Medulla oblongata (tissue), 1 donor: ENCODE results near the gene NDUFS4.
"Not testable (repeated sequence)": the region's sequence is repeated elsewhere in the genome, so short reads cannot be mapped to it uniquely, and the experiment has no call there.

ENCODE experiments used
- DNase-seq: peaks from one replicate; pipeline ENCODE4 v3.0.0-alpha.2; 2015; ENCODE audit errors: extremely low spot score

The NDUFS4 gene

GRCh38 chr5:53560506-53561191 lies at the start of gene NDUFS4:
Gene NDUFS4, plus strand, starts transcription at chr5:53560639. Its CDS starts 24 bp downstream, at chr5:53560663.
- DNase-seq, result peak; percentile 91

- DNase-seq, result no peak
Measured at GRCh38 chr5:53512539-53512938, 47.9 kb upstream of the NDUFS4 start.

- DNase-seq, result no peak
Measured at GRCh38 chr5:53515988-53516387, 44.5 kb upstream of the NDUFS4 start.

GRCh38 chr5:53520813-53521212 lies 39.6 kb upstream of the NDUFS4 start:
- no peak for DNase-seq

GRCh38 chr5:53537711-53538110 lies 22.7 kb upstream of the NDUFS4 start:
- no peak for DNase-seq

- not testable (repeated sequence) for DNase-seq
Measured at GRCh38 chr5:53540739-53541138, 19.7 kb upstream of the NDUFS4 start.

- DNase-seq, result no peak
Measured at GRCh38 chr5:53541859-53542258, 18.6 kb upstream of the NDUFS4 start.

GRCh38 chr5:53542926-53543325 lies 17.5 kb upstream of the NDUFS4 start:
- DNase-seq, result no peak

GRCh38 chr5:53543401-53543800 lies 17.0 kb upstream of the NDUFS4 start:
- no peak for DNase-seq

GRCh38 chr5:53545744-53546143 lies 14.7 kb upstream of the NDUFS4 start:
- no peak for DNase-seq

GRCh38 chr5:53547226-53547625 lies 13.2 kb upstream of the NDUFS4 start:
- DNase-seq, result no peak

- not testable (repeated sequence) for DNase-seq
Measured at GRCh38 chr5:53548501-53548900, 11.9 kb upstream of the NDUFS4 start.

GRCh38 chr5:53549792-53550191 lies 10.6 kb upstream of the NDUFS4 start:
- no peak for DNase-seq

GRCh38 chr5:53552561-53552960 lies 7.9 kb upstream of the NDUFS4 start:
- DNase-seq, result no peak

GRCh38 chr5:53554444-53554843 lies 6.0 kb upstream of the NDUFS4 start:
- DNase-seq, result no peak

- no peak for DNase-seq
Measured at GRCh38 chr5:53555160-53555559, 5.3 kb upstream of the NDUFS4 start.

GRCh38 chr5:53556001-53556400 lies 4.4 kb upstream of the NDUFS4 start:
- no peak for DNase-seq

- no peak for DNase-seq
Measured at GRCh38 chr5:53557386-53557785, 3.1 kb upstream of the NDUFS4 start.

GRCh38 chr5:53558966-53559365 lies 1.5 kb upstream of the NDUFS4 start:
- no peak for DNase-seq

GRCh38 chr5:53560028-53560427 lies 411 bp upstream of the NDUFS4 start:
- DNase-seq, result no peak

GRCh38 chr5:53568401-53568800 lies 8.0 kb downstream of the NDUFS4 start:
- DNase-seq, result no peak

- DNase-seq, result no peak
Measured at GRCh38 chr5:53568871-53569270, 8.4 kb downstream of the NDUFS4 start.

- DNase-seq, result no peak
Measured at GRCh38 chr5:53569453-53569852, 9.0 kb downstream of the NDUFS4 start.

- DNase-seq, result no peak
Measured at GRCh38 chr5:53571403-53571802, 11.0 kb downstream of the NDUFS4 start.
